Measurements from ENCODE around the gene IL4R. TPM values are rescaled to one million over a fixed set of nuclear protein-coding genes. Genes with fewer than 3 reads are reported as not detected.

The IL4R gene
- polyA plus RNA-seq, 1 donor from 2014 or later: 0.07 TPM

DNA sequence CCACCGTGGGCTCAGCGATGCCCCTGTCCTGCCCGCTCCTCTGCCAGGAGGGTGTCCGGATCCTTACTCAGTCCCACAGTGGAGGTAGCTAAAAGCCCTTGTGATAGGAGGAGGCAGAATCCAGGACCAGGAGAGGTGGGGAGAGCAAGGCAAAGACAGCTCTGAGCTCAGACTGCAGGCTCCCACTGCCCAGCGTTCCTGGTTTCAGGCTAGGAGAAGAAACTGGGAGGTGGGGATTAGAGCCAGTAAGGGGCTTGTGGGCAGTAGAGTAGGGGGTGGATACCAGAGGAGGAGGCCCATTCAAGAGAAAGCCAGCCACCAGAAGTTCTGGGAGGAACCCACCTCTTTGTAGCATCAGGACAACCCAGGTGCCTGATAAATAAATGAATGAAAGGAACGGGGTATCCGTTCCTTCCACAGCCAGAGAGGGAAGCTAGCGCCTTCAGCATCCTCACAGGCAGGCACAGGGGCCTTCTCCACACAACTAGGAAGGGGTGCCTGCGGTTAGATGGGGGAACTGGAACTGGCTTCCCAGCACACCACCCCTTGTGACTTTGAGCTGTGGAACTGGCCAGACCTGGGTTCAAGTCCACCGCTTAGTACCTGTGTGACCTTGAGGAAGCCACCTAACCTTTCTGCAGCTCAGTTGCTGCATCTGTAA, 90.5 kb downstream of the IL4R start:
- Histone ChIP-seq H3K9me3 (ENCODE audit: low read length) (no peaks in the 10 kb centered on the region), H3K4me2 (ENCODE audit: low read length) (no peak overlapping the region), H3K27me3 (ENCODE audit: insufficient read depth, low read depth, low read length) (no peaks in the 10 kb centered on the region), H3K79me2 (replicated peaks; ENCODE audit: insufficient read depth, low read length) (no peaks in the 10 kb centered on the region), H3K9me2 (ENCODE audit: insufficient read depth, low read length) (no peaks in the 10 kb centered on the region), H3K27ac (ENCODE audit: low read length) (no peak overlapping the region), H3F3A (ENCODE audit: insufficient read depth, low read length, poor library complexity, severe bottlenecking) (no peaks in the 10 kb centered on the region), H3K9ac (ENCODE audit: low read length) (no peak overlapping the region), H2AFZ (ENCODE audit: low read depth, low read length) (no peak overlapping the region), H3K4me3 (ENCODE audit: low read length) (no peak overlapping the region), H4K20me1 (ENCODE audit: insufficient read depth) (no peaks in the 10 kb centered on the region), H3K36me3 (ENCODE audit: insufficient read depth, low read length) (no peaks in the 10 kb centered on the region)
- TF ChIP-seq, protein P1, sequence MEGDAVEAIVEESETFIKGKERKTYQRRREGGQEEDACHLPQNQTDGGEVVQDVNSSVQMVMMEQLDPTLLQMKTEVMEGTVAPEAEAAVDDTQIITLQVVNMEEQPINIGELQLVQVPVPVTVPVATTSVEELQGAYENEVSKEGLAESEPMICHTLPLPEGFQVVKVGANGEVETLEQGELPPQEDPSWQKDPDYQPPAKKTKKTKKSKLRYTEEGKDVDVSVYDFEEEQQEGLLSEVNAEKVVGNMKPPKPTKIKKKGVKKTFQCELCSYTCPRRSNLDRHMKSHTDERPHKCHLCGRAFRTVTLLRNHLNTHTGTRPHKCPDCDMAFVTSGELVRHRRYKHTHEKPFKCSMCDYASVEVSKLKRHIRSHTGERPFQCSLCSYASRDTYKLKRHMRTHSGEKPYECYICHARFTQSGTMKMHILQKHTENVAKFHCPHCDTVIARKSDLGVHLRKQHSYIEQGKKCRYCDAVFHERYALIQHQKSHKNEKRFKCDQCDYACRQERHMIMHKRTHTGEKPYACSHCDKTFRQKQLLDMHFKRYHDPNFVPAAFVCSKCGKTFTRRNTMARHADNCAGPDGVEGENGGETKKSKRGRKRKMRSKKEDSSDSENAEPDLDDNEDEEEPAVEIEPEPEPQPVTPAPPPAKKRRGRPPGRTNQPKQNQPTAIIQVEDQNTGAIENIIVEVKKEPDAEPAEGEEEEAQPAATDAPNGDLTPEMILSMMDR (IDR thresholded peaks at IDR 0.05; ENCODE audit: poor library complexity, severe bottlenecking): no peak
- TF ChIP-seq TAF1 (IDR thresholded peaks at IDR 0.05; ENCODE audit: low read depth) (no peak), POLR2AphosphoS5 (IDR thresholded peaks at IDR 0.05) (no peak), SMC3 (conservative IDR thresholded peaks at IDR 0.05; ENCODE audit: poor library complexity) (no peak), EP300 (conservative IDR thresholded peaks at IDR 0.05; ENCODE audit: poor library complexity, severe bottlenecking) (no peak), EZH2 (IDR thresholded peaks at IDR 0.05; ENCODE audit: borderline replicate concordance, insufficient read depth, low read length, poor library complexity, severe bottlenecking) (no peak), MXI1 (conservative IDR thresholded peaks at IDR 0.05; ENCODE audit: poor library complexity, severe bottlenecking) (no peak), RAD21 (conservative IDR thresholded peaks at IDR 0.05) (no peak)
- TF ChIP-seq, protein P2, sequence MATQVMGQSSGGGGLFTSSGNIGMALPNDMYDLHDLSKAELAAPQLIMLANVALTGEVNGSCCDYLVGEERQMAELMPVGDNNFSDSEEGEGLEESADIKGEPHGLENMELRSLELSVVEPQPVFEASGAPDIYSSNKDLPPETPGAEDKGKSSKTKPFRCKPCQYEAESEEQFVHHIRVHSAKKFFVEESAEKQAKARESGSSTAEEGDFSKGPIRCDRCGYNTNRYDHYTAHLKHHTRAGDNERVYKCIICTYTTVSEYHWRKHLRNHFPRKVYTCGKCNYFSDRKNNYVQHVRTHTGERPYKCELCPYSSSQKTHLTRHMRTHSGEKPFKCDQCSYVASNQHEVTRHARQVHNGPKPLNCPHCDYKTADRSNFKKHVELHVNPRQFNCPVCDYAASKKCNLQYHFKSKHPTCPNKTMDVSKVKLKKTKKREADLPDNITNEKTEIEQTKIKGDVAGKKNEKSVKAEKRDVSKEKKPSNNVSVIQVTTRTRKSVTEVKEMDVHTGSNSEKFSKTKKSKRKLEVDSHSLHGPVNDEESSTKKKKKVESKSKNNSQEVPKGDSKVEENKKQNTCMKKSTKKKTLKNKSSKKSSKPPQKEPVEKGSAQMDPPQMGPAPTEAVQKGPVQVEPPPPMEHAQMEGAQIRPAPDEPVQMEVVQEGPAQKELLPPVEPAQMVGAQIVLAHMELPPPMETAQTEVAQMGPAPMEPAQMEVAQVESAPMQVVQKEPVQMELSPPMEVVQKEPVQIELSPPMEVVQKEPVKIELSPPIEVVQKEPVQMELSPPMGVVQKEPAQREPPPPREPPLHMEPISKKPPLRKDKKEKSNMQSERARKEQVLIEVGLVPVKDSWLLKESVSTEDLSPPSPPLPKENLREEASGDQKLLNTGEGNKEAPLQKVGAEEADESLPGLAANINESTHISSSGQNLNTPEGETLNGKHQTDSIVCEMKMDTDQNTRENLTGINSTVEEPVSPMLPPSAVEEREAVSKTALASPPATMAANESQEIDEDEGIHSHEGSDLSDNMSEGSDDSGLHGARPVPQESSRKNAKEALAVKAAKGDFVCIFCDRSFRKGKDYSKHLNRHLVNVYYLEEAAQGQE (IDR thresholded peaks at IDR 0.05; ENCODE audit: borderline replicate concordance): no peak

DNA sequence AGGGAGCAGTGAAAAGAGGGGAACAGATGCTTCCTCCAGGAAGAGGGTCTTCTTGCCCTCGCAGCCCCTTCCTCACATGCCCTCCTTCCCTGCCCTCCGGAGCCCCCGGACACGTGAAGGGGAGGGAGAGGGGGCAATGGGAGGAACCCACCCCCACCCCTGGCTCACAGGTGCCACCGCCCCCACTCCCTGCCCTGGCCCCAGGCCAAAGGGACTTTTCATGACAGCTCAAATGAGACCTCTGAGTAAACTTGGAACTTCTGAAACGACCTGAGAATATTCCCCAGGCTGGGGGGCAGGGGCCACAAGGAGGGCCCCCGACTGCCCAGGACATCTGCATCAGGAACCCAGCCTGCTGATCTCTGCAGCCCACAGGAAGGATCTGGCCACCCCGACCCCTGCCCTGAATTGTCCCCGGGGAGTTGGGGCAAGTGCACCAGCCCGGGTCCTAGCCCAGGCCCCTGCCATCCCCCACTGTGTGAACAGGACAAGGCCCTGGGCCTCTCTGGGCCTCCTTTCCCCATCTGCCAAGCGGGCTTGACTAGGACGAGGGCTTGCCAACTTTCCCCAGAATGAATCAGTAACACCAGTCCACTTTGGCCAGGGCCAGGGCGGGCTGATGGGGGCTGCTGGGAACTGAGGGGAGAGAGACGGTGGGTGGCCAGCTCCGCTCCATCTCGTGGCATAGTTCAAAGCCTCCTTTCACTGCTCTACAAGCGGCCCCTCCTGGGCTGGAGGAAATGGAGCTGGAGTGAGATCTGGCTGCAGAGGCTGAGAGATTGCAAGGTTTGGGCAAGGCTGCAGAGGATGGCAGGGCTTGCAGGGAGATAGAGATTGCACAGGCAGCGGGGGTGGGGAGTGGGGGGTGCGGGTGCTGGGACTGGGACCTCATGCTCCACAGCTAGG, 92.0 kb downstream of the IL4R start:
- no peak overlapping the region for H3K27ac ChIP-seq (ENCODE audit: low read length)
- no peak overlapping the region for H3K4me3 ChIP-seq (ENCODE audit: low read length)
- H3K36me3 ChIP-seq (ENCODE audit: insufficient read depth, low read length): no peaks in the 10 kb centered on the region

More for the DNA sequence above, 92.0 kb downstream of the IL4R start:
- H4K20me1 ChIP-seq (ENCODE audit: insufficient read depth): no peaks in the 10 kb centered on the region
- no peaks in the 10 kb centered on the region for H3K27me3 ChIP-seq (ENCODE audit: insufficient read depth, low read depth, low read length)
- H3K9me2 ChIP-seq (ENCODE audit: insufficient read depth, low read length): no peaks in the 10 kb centered on the region
- no peaks in the 10 kb centered on the region for H3K9me3 ChIP-seq (ENCODE audit: low read length)
- no peaks in the 10 kb centered on the region for H3K79me2 ChIP-seq (replicated peaks; ENCODE audit: insufficient read depth, low read length)
- no peaks in the 10 kb centered on the region for H3F3A ChIP-seq (ENCODE audit: insufficient read depth, low read length, poor library complexity, severe bottlenecking)
- no peak overlapping the region for H3K4me2 ChIP-seq (ENCODE audit: low read length)
- H3K9ac ChIP-seq (ENCODE audit: low read length): no peak overlapping the region
- H2AFZ ChIP-seq (ENCODE audit: low read depth, low read length): no peak overlapping the region
- no peak for TF ChIP-seq EZH2 (IDR thresholded peaks at IDR 0.05; ENCODE audit: borderline replicate concordance, insufficient read depth, low read length, poor library complexity, severe bottlenecking)
- TF ChIP-seq, protein P1 (IDR thresholded peaks at IDR 0.05; ENCODE audit: poor library complexity, severe bottlenecking): no peak
- TF ChIP-seq SMC3 (conservative IDR thresholded peaks at IDR 0.05; ENCODE audit: poor library complexity): no peak
- no peak for TF ChIP-seq RAD21 (conservative IDR thresholded peaks at IDR 0.05)
- TF ChIP-seq EP300 (conservative IDR thresholded peaks at IDR 0.05; ENCODE audit: poor library complexity, severe bottlenecking): no peak
- TF ChIP-seq, protein P2 (IDR thresholded peaks at IDR 0.05; ENCODE audit: borderline replicate concordance): no peak
- TF ChIP-seq TAF1 (IDR thresholded peaks at IDR 0.05; ENCODE audit: low read depth): no peak
